ENCODE results near the gene COL5A1.
"Not testable (repeated sequence)": the region's sequence is repeated elsewhere in the genome, so short reads cannot be mapped to it uniquely, and the experiment has no call there.

The COL5A1 gene

GRCh38 chr9:134683714-134684374 is 42.2 kb downstream of the COL5A1 start:
- no peak for DNase-seq (ENCODE audit: low read depth)
- H3K4me3 ChIP-seq (ENCODE audit: low read depth, low read length): no peak overlapping the region
- TF ChIP-seq, protein P1, sequence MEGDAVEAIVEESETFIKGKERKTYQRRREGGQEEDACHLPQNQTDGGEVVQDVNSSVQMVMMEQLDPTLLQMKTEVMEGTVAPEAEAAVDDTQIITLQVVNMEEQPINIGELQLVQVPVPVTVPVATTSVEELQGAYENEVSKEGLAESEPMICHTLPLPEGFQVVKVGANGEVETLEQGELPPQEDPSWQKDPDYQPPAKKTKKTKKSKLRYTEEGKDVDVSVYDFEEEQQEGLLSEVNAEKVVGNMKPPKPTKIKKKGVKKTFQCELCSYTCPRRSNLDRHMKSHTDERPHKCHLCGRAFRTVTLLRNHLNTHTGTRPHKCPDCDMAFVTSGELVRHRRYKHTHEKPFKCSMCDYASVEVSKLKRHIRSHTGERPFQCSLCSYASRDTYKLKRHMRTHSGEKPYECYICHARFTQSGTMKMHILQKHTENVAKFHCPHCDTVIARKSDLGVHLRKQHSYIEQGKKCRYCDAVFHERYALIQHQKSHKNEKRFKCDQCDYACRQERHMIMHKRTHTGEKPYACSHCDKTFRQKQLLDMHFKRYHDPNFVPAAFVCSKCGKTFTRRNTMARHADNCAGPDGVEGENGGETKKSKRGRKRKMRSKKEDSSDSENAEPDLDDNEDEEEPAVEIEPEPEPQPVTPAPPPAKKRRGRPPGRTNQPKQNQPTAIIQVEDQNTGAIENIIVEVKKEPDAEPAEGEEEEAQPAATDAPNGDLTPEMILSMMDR (IDR thresholded peaks at IDR 0.05; ENCODE audit: low read depth, low read length, missing control alignments): no peak

DNA sequence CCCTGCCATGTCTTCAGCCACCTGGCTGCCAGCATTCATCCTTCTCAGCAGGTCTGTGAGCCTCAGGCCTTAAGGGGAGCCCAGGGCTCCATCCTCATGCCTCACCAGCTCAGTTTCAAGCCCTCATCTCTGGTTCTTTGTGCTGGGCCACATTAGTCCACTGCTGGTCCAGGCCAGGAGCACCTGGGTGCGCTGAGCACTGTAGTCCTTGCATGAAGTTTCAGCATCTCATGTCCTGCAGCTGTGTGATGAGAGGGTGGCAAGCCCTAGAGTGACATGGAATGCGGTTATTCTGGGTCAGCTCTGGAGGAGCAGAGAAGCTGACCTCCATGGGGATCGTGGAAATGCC is 42.7 kb downstream of the COL5A1 start:
- DNase-seq (ENCODE audit: low read depth): no peak
- TF ChIP-seq, protein P1 (IDR thresholded peaks at IDR 0.05; ENCODE audit: low read depth, low read length, missing control alignments): no peak
- no peak overlapping the region for H3K4me3 ChIP-seq (ENCODE audit: low read depth, low read length)

DNA sequence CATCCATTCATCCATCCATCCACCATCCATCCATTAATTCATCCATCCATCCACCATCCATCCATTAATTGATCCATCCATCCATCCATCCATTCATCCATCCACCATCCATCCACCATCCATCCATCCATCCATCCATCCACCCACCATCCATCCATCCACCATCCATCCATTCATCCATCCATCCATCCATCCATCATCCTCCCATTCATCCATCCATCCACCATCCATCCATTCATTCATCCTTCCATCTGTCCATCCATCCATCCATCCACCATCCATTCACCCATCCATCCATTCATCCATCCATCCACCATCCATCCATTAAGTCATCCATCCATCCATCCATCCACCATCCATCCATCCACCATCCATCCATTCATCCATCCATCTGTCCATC is 43.3 kb downstream of the COL5A1 start:
- H3K4me3 ChIP-seq (ENCODE audit: low read depth, low read length); DNase-seq (ENCODE audit: low read depth): not testable (repeated sequence)

DNA sequence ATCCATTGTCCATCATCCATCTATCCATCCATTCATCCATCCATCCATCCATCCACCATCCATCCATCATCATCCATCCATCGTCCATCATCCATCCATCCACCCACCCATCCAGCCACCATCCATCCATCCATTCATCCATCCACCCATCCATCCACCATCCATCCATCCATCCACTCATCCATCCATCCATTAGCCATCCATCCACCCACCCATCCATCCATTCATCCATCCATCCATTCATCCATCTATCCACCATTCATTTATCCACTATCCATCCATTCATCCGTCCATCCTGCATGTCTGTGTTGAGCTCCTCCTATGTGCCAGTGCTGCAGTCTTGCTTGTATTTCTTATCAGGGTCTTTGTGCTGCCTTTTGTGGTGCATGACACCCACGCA is 44.2 kb downstream of the COL5A1 start:
- no peak for DNase-seq (ENCODE audit: low read depth)
- TF ChIP-seq, protein P1 (IDR thresholded peaks at IDR 0.05; ENCODE audit: low read depth, low read length, missing control alignments): no peak
- H3K4me3 ChIP-seq (ENCODE audit: low read depth, low read length): no peak overlapping the region

- H3K4me3 ChIP-seq (ENCODE audit: low read depth, low read length): no peak overlapping the region
- DNase-seq (ENCODE audit: low read depth): no peak
- TF ChIP-seq, protein P1 (IDR thresholded peaks at IDR 0.05; ENCODE audit: low read depth, low read length, missing control alignments): no peak
Measured at GRCh38 chr9:134686896-134687295, 45.3 kb downstream of the COL5A1 start.

DNA sequence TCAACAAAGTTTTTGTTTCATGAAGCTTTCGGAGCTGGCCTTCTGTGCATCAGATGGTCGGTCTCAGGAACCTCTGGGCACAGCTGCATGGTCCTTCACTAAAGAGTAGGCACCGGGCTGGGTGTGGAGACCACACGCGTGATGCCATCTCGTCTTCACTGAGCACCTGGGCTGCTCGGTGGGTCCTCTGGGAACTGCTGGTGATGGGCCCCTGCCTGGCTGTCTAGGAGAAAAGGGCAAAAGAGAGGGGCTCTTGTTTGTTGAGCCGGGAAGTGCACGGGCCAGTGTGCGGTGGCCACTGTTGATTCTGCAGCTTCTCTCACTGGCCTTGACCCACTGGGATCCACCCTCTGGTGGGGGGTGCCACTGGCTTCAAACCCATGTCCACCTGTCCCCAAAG is 46.0 kb downstream of the COL5A1 start:
- no peak for DNase-seq (ENCODE audit: low read depth)
- TF ChIP-seq, protein P1 (IDR thresholded peaks at IDR 0.05; ENCODE audit: low read depth, low read length, missing control alignments): no peak
- H3K4me3 ChIP-seq (ENCODE audit: low read depth, low read length): no peak overlapping the region

GRCh38 chr9:134688231-134688630 is 46.6 kb downstream of the COL5A1 start:
- no peak for DNase-seq (ENCODE audit: low read depth)
- H3K4me3 ChIP-seq (ENCODE audit: low read depth, low read length): no peak overlapping the region
- TF ChIP-seq, protein P1 (IDR thresholded peaks at IDR 0.05; ENCODE audit: low read depth, low read length, missing control alignments): no peak

All from GM12864 (cell line).